Fibroblast of the aortic adventitia (primary cell): ENCODE data around the gene GRIA4. TPM values are rescaled to one million over a fixed set of nuclear protein-coding genes. Genes with fewer than 3 reads are reported as not detected.

Experiments
- DNase-seq: peaks from one replicate; pipeline ENCODE4 v3.0.0-alpha.2; 2010; ENCODE audit warnings: low read depth
- H3K4me3 ChIP-seq: 2 replicates; pipeline ENCODE4 v1.5.1; 2011; ENCODE audit warnings: low read depth, mild to moderate bottlenecking, control low read depth, low read length, moderate library complexity
- total RNA-seq: library from RNA; depleted of rRNA; stranded (reverse); fragments of >200 nt; gene quantifications from 2 replicates; pipeline ENCODE4 v1.2.3, GENCODE V29; 2012; ENCODE audit warnings: low replicate concordance
- TF ChIP-seq, protein P1 (sequence below): IDR thresholded peaks from 2 replicates; pipeline ENCODE4 v1.5.1; 2011; ENCODE audit warnings: mild to moderate bottlenecking, low read length, control low read depth, inconsistent platforms; ENCODE audit not compliant: insufficient read depth

Gene GRIA4
- total RNA-seq, 1 donor: under 0.01 TPM

DNA sequence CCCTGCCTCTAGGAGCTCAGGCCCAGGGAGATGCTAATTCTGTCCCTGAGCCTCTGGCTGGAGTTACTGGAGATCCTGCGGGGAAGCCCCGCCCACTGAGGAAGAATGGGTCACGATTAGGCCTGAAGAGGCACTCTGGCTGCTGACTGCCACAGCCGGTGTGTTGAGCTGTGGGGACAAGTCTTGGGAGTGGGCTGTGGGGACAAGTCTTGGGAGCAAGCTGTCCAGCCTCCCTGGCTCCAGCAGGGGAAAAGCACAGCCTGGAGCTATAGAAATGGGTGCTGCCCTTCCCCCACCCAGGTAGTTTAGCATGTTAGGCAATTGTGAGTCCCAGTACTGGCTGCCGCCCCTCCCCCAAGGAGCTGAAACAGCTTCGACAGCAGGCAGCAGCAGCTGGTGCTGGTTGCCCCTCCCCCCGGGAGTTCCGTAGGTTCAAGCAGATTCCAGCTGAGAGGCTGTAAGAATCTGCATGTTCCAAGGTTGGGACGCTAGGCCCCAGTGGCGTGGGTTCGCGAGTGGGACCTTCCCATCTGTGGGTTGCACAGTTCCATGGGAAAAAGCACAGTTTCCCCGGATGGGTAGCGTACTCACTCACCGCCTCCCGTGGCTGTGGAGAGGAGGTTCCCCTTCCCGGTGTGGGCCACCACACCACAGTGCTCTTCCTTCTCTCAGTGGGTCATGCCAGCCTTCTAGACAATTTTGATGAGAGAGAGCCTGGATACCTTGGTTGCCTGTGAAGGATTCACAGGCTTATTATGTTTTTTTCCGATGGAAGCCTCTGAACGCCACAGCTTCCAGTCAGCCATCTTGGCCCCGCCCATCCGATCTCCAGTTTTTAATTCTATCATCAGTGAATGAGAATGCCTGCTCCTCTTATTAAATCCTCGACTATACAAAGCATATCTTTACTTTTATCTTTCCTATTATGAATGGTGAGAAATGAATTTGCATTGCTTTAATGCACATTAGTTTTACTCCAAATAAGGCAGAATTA is 350.7 kb downstream of the GRIA4 start:
- TF ChIP-seq, protein P1, sequence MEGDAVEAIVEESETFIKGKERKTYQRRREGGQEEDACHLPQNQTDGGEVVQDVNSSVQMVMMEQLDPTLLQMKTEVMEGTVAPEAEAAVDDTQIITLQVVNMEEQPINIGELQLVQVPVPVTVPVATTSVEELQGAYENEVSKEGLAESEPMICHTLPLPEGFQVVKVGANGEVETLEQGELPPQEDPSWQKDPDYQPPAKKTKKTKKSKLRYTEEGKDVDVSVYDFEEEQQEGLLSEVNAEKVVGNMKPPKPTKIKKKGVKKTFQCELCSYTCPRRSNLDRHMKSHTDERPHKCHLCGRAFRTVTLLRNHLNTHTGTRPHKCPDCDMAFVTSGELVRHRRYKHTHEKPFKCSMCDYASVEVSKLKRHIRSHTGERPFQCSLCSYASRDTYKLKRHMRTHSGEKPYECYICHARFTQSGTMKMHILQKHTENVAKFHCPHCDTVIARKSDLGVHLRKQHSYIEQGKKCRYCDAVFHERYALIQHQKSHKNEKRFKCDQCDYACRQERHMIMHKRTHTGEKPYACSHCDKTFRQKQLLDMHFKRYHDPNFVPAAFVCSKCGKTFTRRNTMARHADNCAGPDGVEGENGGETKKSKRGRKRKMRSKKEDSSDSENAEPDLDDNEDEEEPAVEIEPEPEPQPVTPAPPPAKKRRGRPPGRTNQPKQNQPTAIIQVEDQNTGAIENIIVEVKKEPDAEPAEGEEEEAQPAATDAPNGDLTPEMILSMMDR: no peak
- no peak for DNase-seq
- no peak overlapping the region for H3K4me3 ChIP-seq

DNA sequence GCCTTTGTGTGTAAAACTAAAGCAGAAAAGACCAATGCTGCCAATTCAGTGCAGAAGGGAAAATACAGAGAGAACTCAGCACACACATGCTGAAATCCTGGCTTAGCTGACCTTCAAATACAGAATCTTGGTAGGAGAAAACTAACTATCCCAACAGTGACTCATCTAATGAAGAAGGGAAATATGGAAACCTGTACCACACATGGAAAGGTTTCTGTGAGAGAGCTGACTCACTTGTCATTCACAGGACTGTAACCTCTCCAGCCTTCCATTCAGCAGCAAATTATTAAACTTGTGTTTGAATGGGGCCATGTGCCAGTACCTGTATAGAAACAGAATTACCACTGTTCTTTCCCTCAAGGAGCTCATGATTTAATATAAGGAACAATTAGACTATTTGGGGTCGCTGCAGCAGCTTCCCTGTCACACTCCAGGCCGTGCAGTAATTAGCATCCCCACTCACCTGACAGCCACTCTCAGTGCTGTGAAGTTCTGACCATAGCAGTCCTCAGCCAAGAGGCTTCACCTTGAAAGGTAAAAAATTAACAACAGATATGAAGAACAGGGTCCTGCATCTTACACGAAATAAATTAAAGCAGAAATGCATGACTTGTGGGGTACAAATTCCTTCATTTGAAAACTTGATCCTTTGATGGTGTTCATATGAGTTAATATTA is 358.3 kb downstream of the GRIA4 start:
- DNase-seq: peak; percentile 8
- H3K4me3 ChIP-seq: no peak overlapping the region
- TF ChIP-seq, protein P1: no peak

DNA sequence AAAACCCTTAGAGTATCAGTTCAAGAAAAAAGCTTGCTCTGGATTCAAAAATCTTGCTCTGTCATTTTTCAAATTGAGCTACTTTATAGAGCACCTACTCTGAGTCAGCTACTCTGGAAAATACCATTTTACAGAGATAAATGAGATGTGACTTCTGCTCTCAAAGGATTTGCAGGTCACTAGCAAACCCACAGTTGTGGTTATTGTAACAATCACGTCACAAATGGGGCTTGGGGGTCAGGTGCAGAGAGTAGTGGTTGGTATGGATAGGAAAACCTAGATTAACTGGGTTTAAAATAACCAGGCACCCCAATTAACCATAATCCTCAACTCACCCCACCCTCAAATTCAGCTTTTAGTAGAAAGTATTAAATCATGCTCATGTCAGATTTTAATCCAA is 359.9 kb downstream of the GRIA4 start:
- no peak for DNase-seq

DNA sequence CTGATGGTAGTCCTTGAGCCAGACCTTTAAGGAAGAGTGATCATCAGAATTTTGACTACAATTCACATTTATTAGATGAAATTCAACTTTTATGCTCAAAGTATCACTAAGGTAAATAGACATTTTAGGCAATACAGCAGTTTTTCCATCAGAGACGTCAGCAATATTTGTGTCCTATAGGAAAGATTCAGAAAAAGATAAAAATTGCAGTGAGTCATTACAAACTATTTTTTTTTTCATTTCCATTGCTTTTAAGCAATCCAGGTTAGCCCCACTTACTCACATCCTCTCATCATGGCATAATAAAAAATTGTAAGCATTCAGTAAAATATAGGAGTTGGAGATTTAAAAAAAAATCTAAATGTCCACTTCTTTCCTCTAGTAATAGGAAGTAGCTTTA is 365.3 kb downstream of the GRIA4 start:
- no peak overlapping the region for H3K4me3 ChIP-seq
- TF ChIP-seq, protein P1: no peak
- peak; percentile 17 for DNase-seq

More for the DNA sequence above, 359.9 kb downstream of the GRIA4 start:
- H3K4me3 ChIP-seq: no peak overlapping the region
- TF ChIP-seq, protein P1: no peak

DNA sequence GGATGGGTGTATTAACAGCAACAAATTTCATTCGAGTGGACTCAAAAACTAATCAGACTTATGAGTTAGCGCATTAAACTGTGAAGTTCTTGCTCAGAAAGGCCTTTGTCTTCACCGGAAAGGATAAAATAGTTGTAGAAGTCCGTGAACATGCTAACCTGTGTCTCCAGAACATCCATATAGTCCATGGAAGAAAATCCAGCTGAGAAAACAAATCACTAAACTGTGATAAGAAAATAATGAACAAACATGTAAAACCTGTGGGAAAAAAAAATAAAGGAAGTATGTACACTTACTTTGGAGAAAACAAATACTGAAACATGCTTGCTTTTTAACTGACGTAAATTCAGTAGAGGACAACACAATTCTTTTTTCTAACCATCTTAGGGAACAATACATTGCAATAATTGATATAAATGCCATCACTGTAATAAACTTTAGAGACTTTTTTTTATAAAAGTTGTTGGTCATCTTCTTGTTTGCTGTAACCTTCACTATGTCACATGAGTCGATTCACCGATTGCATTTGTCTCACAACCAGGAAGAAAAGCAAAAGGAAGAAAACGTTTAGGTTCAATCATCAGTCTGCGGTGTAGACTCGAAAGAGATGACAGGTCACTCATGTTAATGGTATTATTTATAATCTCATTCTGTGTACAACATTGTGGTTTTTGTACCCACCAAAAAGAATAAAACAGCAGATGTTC is 370.3 kb downstream of the GRIA4 start:
- no peak overlapping the region for H3K4me3 ChIP-seq
- no peak for DNase-seq
- TF ChIP-seq, protein P1: no peak

DNA sequence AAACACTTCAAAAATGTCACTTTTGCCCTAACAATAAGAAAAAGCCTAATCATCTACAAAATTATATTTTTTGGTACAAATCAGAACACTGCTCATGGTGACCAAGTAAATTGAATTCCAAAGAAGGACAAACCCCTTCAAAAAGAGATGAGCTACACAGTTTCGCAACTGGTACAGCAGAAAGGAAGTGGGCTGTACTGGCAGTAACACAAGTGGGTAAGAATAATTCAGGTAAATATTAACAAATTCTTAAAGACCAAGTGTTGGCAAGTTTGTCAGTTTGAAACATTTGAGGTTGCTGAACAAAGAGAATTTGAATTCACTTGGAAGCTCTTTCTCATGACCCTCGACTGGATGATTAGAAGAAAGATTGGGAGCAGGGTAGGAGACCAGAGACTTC is 376.7 kb downstream of the GRIA4 start:
- TF ChIP-seq, protein P1: no peak
- no peak for DNase-seq
- no peak overlapping the region for H3K4me3 ChIP-seq
